CD8-positive, alpha-beta memory T cell (primary cell): Measurements from ENCODE around the gene CCDC187. TPM values are rescaled to one million over a fixed set of nuclear protein-coding genes. Genes with fewer than 3 reads are reported as not detected.

Experiments used
- CTCF ChIA-PET: fragments of 350-600 bp; sonication (Branson Sonifier 250); formaldehyde crosslinking; loops from one replicate; lab custom pipeline; 2021; ENCODE audit warnings: antibody characterized with exemption; lab: Charles Lee
- POLR2A ChIA-PET: fragments of 350-600 bp; sonication (Branson Sonifier 250); formaldehyde crosslinking; loops from one replicate; lab custom pipeline; 2021; ENCODE audit warnings: antibody characterized with exemption; lab: Charles Lee
- DNase-seq, 5 donors: peaks; one replicate each; pipeline versions ENCODE4 v3.0.0 to v3.0.0-alpha.2; 2020 to 2022; ENCODE audit warnings: mixed read lengths in 1 of 5
- H3K27ac ChIP-seq: one replicate; pipeline ENCODE4 v1.7.0; 2013; ENCODE audit warnings: low read depth, mild to moderate bottlenecking, low read length, moderate library complexity
- H3K27me3 ChIP-seq: 2 replicates; pipeline ENCODE4 v1.7.0; 2013; ENCODE audit warnings: low read length, mild to moderate bottlenecking; ENCODE audit not compliant: insufficient read depth, poor library complexity, severe bottlenecking
- H3K36me3 ChIP-seq: 2 replicates; pipeline ENCODE4 v1.7.0; 2013; ENCODE audit warnings: mild to moderate bottlenecking, low read length, moderate library complexity; ENCODE audit not compliant: insufficient read depth
- H3K4me1 ChIP-seq: 2 replicates; pipeline ENCODE4 v1.7.0; 2013; ENCODE audit warnings: mild to moderate bottlenecking, low read length, moderate library complexity; ENCODE audit not compliant: insufficient read depth
- H3K4me3 ChIP-seq: 2 replicates; pipeline ENCODE4 v1.7.0; 2013; ENCODE audit warnings: mild to moderate bottlenecking, low read length
- H3K9me3 ChIP-seq: 2 replicates; pipeline ENCODE4 v1.7.0; 2013; ENCODE audit warnings: mild to moderate bottlenecking, low read length
- H3K27ac Mint-ChIP-seq, 8 donors: one replicate each; pipeline ENCODE4 v1.8.0; 2020 to 2021; ENCODE audit warnings: mixed read lengths in 8 of 8, mild to moderate bottlenecking in 6 of 8, inconsistent platforms in 3 of 8, moderate library complexity in 3 of 8
- H3K27me3 Mint-ChIP-seq, 2 donors: one replicate each; pipeline ENCODE4 v1.8.0; 2020 to 2021; ENCODE audit warnings: mixed read lengths in 2 of 2, mild to moderate bottlenecking in 1 of 2, moderate library complexity in 1 of 2
- H3K36me3 Mint-ChIP-seq, 3 donors: one replicate each; pipeline ENCODE4 v1.8.0; 2020 to 2021; ENCODE audit warnings: mixed read lengths in 3 of 3, inconsistent platforms in 1 of 3, mild to moderate bottlenecking in 1 of 3
- H3K4me1 Mint-ChIP-seq, 3 donors: one replicate each; pipeline ENCODE4 v1.8.0; 2020 to 2021; ENCODE audit warnings: mixed read lengths in 3 of 3, inconsistent platforms in 1 of 3, mild to moderate bottlenecking in 1 of 3
- H3K4me3 Mint-ChIP-seq, 7 donors: one replicate each; pipeline ENCODE4 v1.8.0; 2020 to 2021; ENCODE audit warnings: mixed read lengths in 7 of 7, mild to moderate bottlenecking in 6 of 7, moderate library complexity in 4 of 7, inconsistent platforms in 2 of 7
- H3K9me3 Mint-ChIP-seq, 5 donors: one replicate each; pipeline ENCODE4 v1.8.0; 2020 to 2022; ENCODE audit warnings: mixed read lengths in 5 of 5, mild to moderate bottlenecking in 3 of 5, moderate library complexity in 2 of 5, inconsistent platforms in 1 of 5
- polyA plus RNA-seq: library from polyadenylated mRNA; unstranded; fragments of 300-500 nt; fragmentation: Illumina TruSeq; gene quantifications from one replicate; pipeline ENCODE4 v1.2.3, GENCODE V29; 2021
- total RNA-seq, 2 experiments: library from RNA; stranded (reverse); gene quantifications; one replicate each; pipeline ENCODE4 v1.2.3, GENCODE V29; 2021

Gene CCDC187
- total and polyA plus RNA-seq, 3 experiments from 2014 or later, result not detected

- Mint-ChIP-seq H3K27ac (no peak overlapping the region), H3K4me1 (peaks cover 0 to 5% (median 2%) of the 10 kb centered on the region in 3 donors), H3K9me3 (no peaks in the 10 kb centered on the region), H3K4me3 (no peak overlapping the region), H3K36me3 (no peaks in the 10 kb centered on the region), H3K27me3 (no peaks in the 10 kb centered on the region)
- no peaks in the 10 kb centered on the region for H3K27me3 ChIP-seq
- H3K4me1 ChIP-seq, result peaks cover 4% of the 10 kb centered on the region
- H3K4me3 ChIP-seq, result no peak overlapping the region
- no peak overlapping the region for H3K27ac ChIP-seq
- H3K9me3 ChIP-seq, result no peaks in the 10 kb centered on the region
- CTCF ChIA-PET, result no interaction called here
- POLR2A ChIA-PET, result no interaction called here
- no peaks in the 10 kb centered on the region for H3K36me3 ChIP-seq
- no peak for DNase-seq
Measured at GRCh38 chr9:136250676-136251075, 53.2 kb downstream of the CCDC187 start.

GRCh38 chr9:136249877-136250559, 53.9 kb downstream of the CCDC187 start:
- Histone ChIP-seq H3K27me3 (no peaks in the 10 kb centered on the region), H3K36me3 (no peaks in the 10 kb centered on the region), H3K27ac (no peak overlapping the region), H3K9me3 (no peaks in the 10 kb centered on the region), H3K4me3 (no peak overlapping the region), H3K4me1 (peaks cover 5% of the 10 kb centered on the region)
- Mint-ChIP-seq H3K4me3 (no peak overlapping the region), H3K9me3 (no peaks in the 10 kb centered on the region), H3K36me3 (peaks cover 0 to 1% (median 0%) of the 10 kb centered on the region in 3 donors), H3K4me1 (peaks cover 2 to 6% (median 4%) of the 10 kb centered on the region in 3 donors), H3K27ac (peak overlapping the region in 1 of 8 donors; percentile 81), H3K27me3 (no peaks in the 10 kb centered on the region)
- no peak for DNase-seq
- POLR2A ChIA-PET, result no interaction called here
- CTCF ChIA-PET, result no interaction called here

GRCh38 chr9:136248951-136249876, 54.7 kb downstream of the CCDC187 start:
- H3K36me3 Mint-ChIP-seq, result peaks cover 0 to 5% (median 0%) of the 10 kb centered on the region in 3 donors
- Histone ChIP-seq H3K27ac (no peak overlapping the region), H3K36me3 (no peaks in the 10 kb centered on the region), H3K4me3 (no peak overlapping the region), H3K4me1 (peaks cover 13% of the 10 kb centered on the region), H3K9me3 (no peaks in the 10 kb centered on the region), H3K27me3 (no peaks in the 10 kb centered on the region)
- H3K4me1 Mint-ChIP-seq, result peaks cover 10 to 14% (median 12%) of the 10 kb centered on the region in 3 donors
- H3K27me3 Mint-ChIP-seq, result no peaks in the 10 kb centered on the region
- ChIA-PET CTCF (interaction anchor here (1.5 kb wide), 1 partner anchor 18 kb away, joined by 6 read pairs; no protein-coding TSS in a partner anchor), POLR2A (no interaction called here)
- H3K27ac Mint-ChIP-seq, result peak overlapping the region in 1 of 8 donors; percentile 75
- H3K4me3 Mint-ChIP-seq, result peak overlapping the region in 1 of 7 donors; percentile 63
- no peak for DNase-seq
- no peaks in the 10 kb centered on the region for H3K9me3 Mint-ChIP-seq

- Mint-ChIP-seq H3K4me1 (peaks cover 21 to 25% (median 23%) of the 10 kb centered on the region in 3 donors), H3K36me3 (peaks cover 0 to 5% (median 0%) of the 10 kb centered on the region in 3 donors), H3K27me3 (no peaks in the 10 kb centered on the region), H3K4me3 (peak overlapping the region in 1 of 7 donors; percentile 16), H3K27ac (peak overlapping the region in 1 of 8 donors; percentile 75), H3K9me3 (no peaks in the 10 kb centered on the region)
- Histone ChIP-seq H3K36me3 (no peaks in the 10 kb centered on the region), H3K27me3 (no peaks in the 10 kb centered on the region), H3K27ac (no peak overlapping the region), H3K9me3 (no peaks in the 10 kb centered on the region), H3K4me3 (no peak overlapping the region), H3K4me1 (peaks cover 25% of the 10 kb centered on the region)
- DNase-seq, result no peak
- CTCF ChIA-PET, result interaction anchor here (1.5 kb wide), 1 partner anchor 19 kb away, joined by 6 read pairs; no protein-coding TSS in a partner anchor
- POLR2A ChIA-PET, result no interaction called here
Measured at GRCh38 chr9:136247947-136248637, 55.8 kb downstream of the CCDC187 start.

GRCh38 chr9:136247551-136247916, 56.4 kb downstream of the CCDC187 start:
- Histone ChIP-seq H3K27ac (no peak overlapping the region), H3K27me3 (no peaks in the 10 kb centered on the region), H3K36me3 (no peaks in the 10 kb centered on the region), H3K9me3 (no peaks in the 10 kb centered on the region), H3K4me1 (peaks cover 28% of the 10 kb centered on the region), H3K4me3 (no peak overlapping the region)
- Mint-ChIP-seq H3K4me1 (peaks cover 26 to 30% (median 28%) of the 10 kb centered on the region in 3 donors), H3K9me3 (no peaks in the 10 kb centered on the region), H3K27ac (peak overlapping the region in 2 of 8 donors; percentile 7 to 62), H3K4me3 (peak overlapping the region in 2 of 7 donors; percentile 12 to 69), H3K27me3 (no peaks in the 10 kb centered on the region), H3K36me3 (peaks cover 0 to 5% (median 0%) of the 10 kb centered on the region in 3 donors)
- DNase-seq, result no peak
- ChIA-PET CTCF (no interaction called here), POLR2A (no interaction called here)

GRCh38 chr9:136246849-136247550, 56.9 kb downstream of the CCDC187 start:
- Mint-ChIP-seq H3K27me3 (no peaks in the 10 kb centered on the region), H3K4me1 (peaks cover 26 to 32% (median 28%) of the 10 kb centered on the region in 3 donors), H3K36me3 (peaks cover 0 to 5% (median 0%) of the 10 kb centered on the region in 3 donors), H3K9me3 (no peaks in the 10 kb centered on the region), H3K4me3 (peak overlapping the region in 4 of 7 donors; percentile 12 to 83 (median 34)), H3K27ac (peak overlapping the region in 4 of 8 donors; percentile 7 to 68 (median 41))
- no peaks in the 10 kb centered on the region for H3K9me3 ChIP-seq
- ChIA-PET CTCF (no interaction called here), POLR2A (no interaction called here)
- H3K36me3 ChIP-seq, result no peaks in the 10 kb centered on the region
- H3K27me3 ChIP-seq, result no peaks in the 10 kb centered on the region
- DNase-seq, result peak in 1 of 5 donors; percentile 47
- no peak overlapping the region for H3K4me3 ChIP-seq
- peaks cover 28% of the 10 kb centered on the region for H3K4me1 ChIP-seq
- H3K27ac ChIP-seq, result no peak overlapping the region
